Neural cell (in vitro differentiated cells): ENCODE data around the gene ROBO4. TPM values are rescaled to one million over a fixed set of nuclear protein-coding genes. Genes with fewer than 3 reads are reported as not detected.
A peak's percentile ranks its signal among the peaks of the same experiment; 100 is the strongest.

Experiments
- H2AFZ ChIP-seq: fragments of 200-600, 300-800 bp; sonication (generic), shearing (Covaris generic); 2 replicates; pipeline ENCODE4 v1.6.0; 2014; ENCODE audit warnings: low read depth, mild to moderate bottlenecking, antibody characterized with exemption, low read length, moderate library complexity
- H3F3A ChIP-seq: fragments of 200-600 bp; shearing (Covaris generic); 2 replicates; pipeline ENCODE4 v1.6.1; 2016; ENCODE audit warnings: mild to moderate bottlenecking, moderate library complexity, mixed read lengths, antibody characterized with exemption, low read length; ENCODE audit not compliant: insufficient read depth, poor library complexity, severe bottlenecking
- H3K27ac ChIP-seq: fragments of 200-600, 300-800 bp; sonication (generic), shearing (Covaris generic); 2 replicates; pipeline ENCODE4 v1.5.1; 2014; ENCODE audit warnings: mild to moderate bottlenecking, low read length, moderate library complexity
- H3K27me3 ChIP-seq: fragments of 300-800, 200-600 bp; sonication (generic), shearing (Covaris generic); 2 replicates; pipeline ENCODE4 v1.6.0; 2014; ENCODE audit warnings: mild to moderate bottlenecking, low read depth, low read length, moderate library complexity; ENCODE audit not compliant: insufficient read depth
- H3K36me3 ChIP-seq: fragments of 300-800, 200-600 bp; sonication (generic), shearing (Covaris generic); 2 replicates; pipeline ENCODE4 v1.5.1; 2014; ENCODE audit warnings: mild to moderate bottlenecking, antibody characterized with exemption, low read length, moderate library complexity; ENCODE audit not compliant: insufficient read depth
- H3K4me2 ChIP-seq: fragments of 300-800, 200-600 bp; sonication (generic), shearing (Covaris generic); 2 replicates; pipeline ENCODE4 v1.6.0; 2014; ENCODE audit warnings: mild to moderate bottlenecking, low read length
- H3K4me3 ChIP-seq: fragments of 300-800, 200-600 bp; sonication (generic), shearing (Covaris generic); 2 replicates; pipeline ENCODE4 v1.5.1; 2014; ENCODE audit warnings: mild to moderate bottlenecking, low read length, moderate library complexity
- H3K79me2 ChIP-seq: fragments of 200-600 bp; shearing (Covaris generic); replicated peaks from 2 replicates; pipeline ENCODE4 v1.6.0; 2014; ENCODE audit warnings: mild to moderate bottlenecking, low read length, moderate library complexity; ENCODE audit not compliant: insufficient read depth
- H3K9ac ChIP-seq: fragments of 300-800, 200-600 bp; sonication (generic), shearing (Covaris generic); 2 replicates; pipeline ENCODE4 v1.6.1; 2016; ENCODE audit warnings: mild to moderate bottlenecking, low read length, mixed read lengths
- H3K9me2 ChIP-seq: fragments of 200-600 bp; shearing (Covaris generic); 2 replicates; pipeline ENCODE4 v1.6.1; 2016; ENCODE audit warnings: mild to moderate bottlenecking, low read length, mixed read lengths; ENCODE audit not compliant: insufficient read depth
- H3K9me3 ChIP-seq: fragments of 200-600, 300-800 bp; sonication (generic), shearing (Covaris generic); 2 replicates; pipeline ENCODE4 v1.6.1; 2016; ENCODE audit warnings: mild to moderate bottlenecking, mixed run types, low read length, moderate library complexity, mixed read lengths
- H4K20me1 ChIP-seq: fragments of 200-600 bp; shearing (Covaris generic); 2 replicates; pipeline ENCODE4 v1.6.1; 2016; ENCODE audit warnings: mild to moderate bottlenecking, mixed run types; ENCODE audit not compliant: insufficient read depth
- EP300 ChIP-seq: fragments of 450-650 bp; conservative IDR thresholded peaks from 2 replicates; pipeline ENCODE4 v1.6.1; 2014; ENCODE audit warnings: antibody characterized with exemption, mild to moderate bottlenecking, moderate library complexity; ENCODE audit not compliant: poor library complexity, severe bottlenecking
- EZH2 ChIP-seq: fragments of 200-600, 300-800 bp; shearing (Covaris generic), sonication (generic); IDR thresholded peaks from 2 replicates; pipeline ENCODE4 v1.6.1; 2014; ENCODE audit warnings: antibody characterized with exemption, low read length, borderline replicate concordance, mild to moderate bottlenecking; ENCODE audit not compliant: insufficient read depth, poor library complexity, severe bottlenecking
- MXI1 ChIP-seq: fragments of 450-650 bp; conservative IDR thresholded peaks from 2 replicates; pipeline ENCODE4 v1.6.1; 2014; ENCODE audit warnings: antibody characterized with exemption, mild to moderate bottlenecking; ENCODE audit not compliant: poor library complexity, severe bottlenecking
- POLR2AphosphoS5 ChIP-seq: IDR thresholded peaks from 2 replicates; pipeline ENCODE4 v1.6.1; 2012
- RAD21 ChIP-seq: fragments of 450-650 bp; conservative IDR thresholded peaks from 2 replicates; pipeline ENCODE4 v1.6.1; 2014; ENCODE audit warnings: antibody characterized with exemption, mild to moderate bottlenecking, moderate library complexity
- REST ChIP-seq: IDR thresholded peaks from 2 replicates; pipeline ENCODE4 v1.6.1; 2012; ENCODE audit warnings: borderline replicate concordance
- SMC3 ChIP-seq: fragments of 450-650 bp; conservative IDR thresholded peaks from 2 replicates; pipeline ENCODE4 v1.6.1; 2014; ENCODE audit warnings: antibody characterized with exemption, mild to moderate bottlenecking, moderate library complexity; ENCODE audit not compliant: poor library complexity
- TAF1 ChIP-seq: IDR thresholded peaks from 2 replicates; pipeline ENCODE4 v1.6.1; 2012; ENCODE audit warnings: low read depth
- polyA plus RNA-seq: library from polyadenylated mRNA; depleted of rRNA; stranded (reverse); fragments of >200 nt; gene quantifications from 2 replicates; pipeline ENCODE4 v1.2.3, GENCODE V29; 2014
- TF ChIP-seq, protein P1 (sequence below): fragments of 450-650 bp; IDR thresholded peaks from 2 replicates; pipeline ENCODE4 v1.5.1; 2014; ENCODE audit warnings: antibody characterized with exemption, mild to moderate bottlenecking, moderate library complexity; ENCODE audit not compliant: poor library complexity, severe bottlenecking

The ROBO4 gene
- polyA plus RNA-seq, 1 donor from 2014 or later = not detected

DNA sequence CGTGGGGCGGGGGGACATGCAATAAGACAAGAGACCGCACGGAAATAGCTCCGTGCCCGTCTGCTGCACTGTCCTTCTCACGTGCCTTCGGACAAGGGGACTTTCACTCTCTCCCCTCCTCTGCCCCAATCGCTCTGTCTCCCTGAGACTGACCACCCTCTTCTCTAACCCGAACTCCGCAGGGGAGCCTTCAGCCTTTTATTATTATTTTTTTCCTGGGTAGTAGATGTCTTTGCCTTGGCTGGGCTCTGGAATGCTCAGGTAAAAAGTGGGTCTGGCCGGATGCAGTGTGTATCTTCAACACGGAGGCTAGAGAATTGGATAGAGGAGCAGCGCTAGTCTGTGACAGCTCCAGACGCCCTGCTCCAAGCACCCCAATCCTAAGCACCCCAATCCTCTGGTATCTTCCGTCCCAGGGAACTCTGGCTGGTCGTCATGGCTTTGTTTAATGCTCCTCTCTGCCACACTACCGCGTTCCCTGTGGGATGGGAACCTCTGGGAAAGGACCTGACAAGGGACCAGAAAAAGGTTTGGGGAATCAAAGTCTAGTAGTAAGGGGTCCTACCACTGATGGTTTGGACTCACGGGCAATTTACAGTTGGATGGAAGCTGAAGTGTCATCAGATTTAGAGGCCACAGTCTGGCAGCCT, 57.6 kb downstream of the ROBO4 start:
- H3K27ac ChIP-seq = no peak overlapping the region
- no peaks in the 10 kb centered on the region for H3K79me2 ChIP-seq
- H3K27me3 ChIP-seq = peaks cover 70% of the 10 kb centered on the region
- H3K9me2 ChIP-seq = no peaks in the 10 kb centered on the region
- H3F3A ChIP-seq = no peaks in the 10 kb centered on the region
- H3K9ac ChIP-seq = peak overlapping the region; percentile 57
- H4K20me1 ChIP-seq = no peaks in the 10 kb centered on the region
- H3K4me3 ChIP-seq = peak overlapping the region; percentile 67
- no peak overlapping the region for H3K4me2 ChIP-seq
- H3K36me3 ChIP-seq = no peaks in the 10 kb centered on the region
- no peaks in the 10 kb centered on the region for H3K9me3 ChIP-seq
- H2AFZ ChIP-seq = peak overlapping the region; percentile 22
- TF ChIP-seq TAF1 = no peak
- TF ChIP-seq POLR2AphosphoS5 = no peak
- no peak for TF ChIP-seq MXI1
- TF ChIP-seq EZH2 = no peak
- TF ChIP-seq, protein P1, sequence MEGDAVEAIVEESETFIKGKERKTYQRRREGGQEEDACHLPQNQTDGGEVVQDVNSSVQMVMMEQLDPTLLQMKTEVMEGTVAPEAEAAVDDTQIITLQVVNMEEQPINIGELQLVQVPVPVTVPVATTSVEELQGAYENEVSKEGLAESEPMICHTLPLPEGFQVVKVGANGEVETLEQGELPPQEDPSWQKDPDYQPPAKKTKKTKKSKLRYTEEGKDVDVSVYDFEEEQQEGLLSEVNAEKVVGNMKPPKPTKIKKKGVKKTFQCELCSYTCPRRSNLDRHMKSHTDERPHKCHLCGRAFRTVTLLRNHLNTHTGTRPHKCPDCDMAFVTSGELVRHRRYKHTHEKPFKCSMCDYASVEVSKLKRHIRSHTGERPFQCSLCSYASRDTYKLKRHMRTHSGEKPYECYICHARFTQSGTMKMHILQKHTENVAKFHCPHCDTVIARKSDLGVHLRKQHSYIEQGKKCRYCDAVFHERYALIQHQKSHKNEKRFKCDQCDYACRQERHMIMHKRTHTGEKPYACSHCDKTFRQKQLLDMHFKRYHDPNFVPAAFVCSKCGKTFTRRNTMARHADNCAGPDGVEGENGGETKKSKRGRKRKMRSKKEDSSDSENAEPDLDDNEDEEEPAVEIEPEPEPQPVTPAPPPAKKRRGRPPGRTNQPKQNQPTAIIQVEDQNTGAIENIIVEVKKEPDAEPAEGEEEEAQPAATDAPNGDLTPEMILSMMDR = no peak
- no peak for TF ChIP-seq RAD21
- no peak for TF ChIP-seq SMC3
- TF ChIP-seq EP300 = no peak
- TF ChIP-seq REST = no peak

DNA sequence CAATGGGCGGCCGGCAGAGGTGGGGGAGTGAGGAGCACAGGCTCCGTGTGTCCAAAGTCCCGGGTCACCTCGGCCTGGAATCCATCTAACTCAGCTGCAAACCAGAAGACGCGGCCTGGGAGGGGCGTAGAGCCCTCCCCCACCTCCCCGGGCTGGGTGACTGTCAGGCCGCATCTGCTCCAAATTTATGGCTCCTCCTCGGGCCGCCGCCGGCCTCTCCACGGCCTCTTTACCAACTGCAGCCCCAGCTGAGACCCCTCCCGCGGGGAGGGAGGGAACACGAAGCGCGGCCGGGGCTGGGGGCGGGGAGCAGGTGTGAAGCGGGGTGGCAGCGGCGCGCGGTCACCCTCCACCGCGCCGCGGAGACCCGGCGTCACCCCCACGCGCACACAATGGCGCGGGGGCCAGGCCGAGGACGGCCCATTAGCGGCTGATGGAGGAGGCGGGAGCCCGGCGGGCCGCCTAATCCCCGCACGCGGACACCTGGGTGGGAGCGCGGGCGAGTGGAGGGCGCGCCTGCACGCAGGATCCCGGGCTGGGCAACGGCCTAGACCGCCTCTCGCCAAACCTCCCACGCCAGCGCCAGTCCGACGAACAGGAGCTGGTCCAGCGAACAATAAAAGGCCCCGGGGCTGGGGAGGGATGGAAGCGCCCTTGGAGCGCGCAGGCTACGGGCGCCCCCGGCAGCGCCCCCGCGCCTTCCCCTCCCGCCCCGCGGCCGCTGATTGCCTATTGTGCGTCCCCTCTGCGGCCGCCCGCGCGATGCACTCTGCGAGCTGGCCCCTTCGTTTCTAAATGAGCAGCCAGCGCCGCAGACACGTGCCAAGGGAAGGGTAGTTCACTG, 58.3 kb downstream of the ROBO4 start:
- H3K9ac ChIP-seq = peak overlapping the region; percentile 57
- no peaks in the 10 kb centered on the region for H3K36me3 ChIP-seq
- H3K79me2 ChIP-seq = no peaks in the 10 kb centered on the region
- H3K27ac ChIP-seq = no peak overlapping the region
- H3K4me2 ChIP-seq = no peak overlapping the region
- H3K4me3 ChIP-seq = peak overlapping the region; percentile 67
- no peaks in the 10 kb centered on the region for H3K9me2 ChIP-seq
- peak; percentile 43 for TF ChIP-seq POLR2AphosphoS5
- TF ChIP-seq TAF1 = no peak
- TF ChIP-seq REST = no peak
- peak; percentile 14 for TF ChIP-seq MXI1
- TF ChIP-seq, protein P1 = no peak
- TF ChIP-seq EP300 = no peak
- no peaks in the 10 kb centered on the region for H3F3A ChIP-seq
- no peaks in the 10 kb centered on the region for H3K9me3 ChIP-seq
- H3K27me3 ChIP-seq = peaks cover 62% of the 10 kb centered on the region
- peak overlapping the region; percentile 25 for H2AFZ ChIP-seq
- H4K20me1 ChIP-seq = no peaks in the 10 kb centered on the region
